ENCODE data around the gene ADAP1.
A peak's percentile ranks its signal among the peaks of the same experiment; 100 is the strongest.
"Not testable (repeated sequence)": the region's sequence is repeated elsewhere in the genome, so short reads cannot be mapped to it uniquely, and the experiment has no call there.

Gene ADAP1, protein sequence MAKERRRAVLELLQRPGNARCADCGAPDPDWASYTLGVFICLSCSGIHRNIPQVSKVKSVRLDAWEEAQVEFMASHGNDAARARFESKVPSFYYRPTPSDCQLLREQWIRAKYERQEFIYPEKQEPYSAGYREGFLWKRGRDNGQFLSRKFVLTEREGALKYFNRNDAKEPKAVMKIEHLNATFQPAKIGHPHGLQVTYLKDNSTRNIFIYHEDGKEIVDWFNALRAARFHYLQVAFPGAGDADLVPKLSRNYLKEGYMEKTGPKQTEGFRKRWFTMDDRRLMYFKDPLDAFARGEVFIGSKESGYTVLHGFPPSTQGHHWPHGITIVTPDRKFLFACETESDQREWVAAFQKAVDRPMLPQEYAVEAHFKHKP

DNA sequence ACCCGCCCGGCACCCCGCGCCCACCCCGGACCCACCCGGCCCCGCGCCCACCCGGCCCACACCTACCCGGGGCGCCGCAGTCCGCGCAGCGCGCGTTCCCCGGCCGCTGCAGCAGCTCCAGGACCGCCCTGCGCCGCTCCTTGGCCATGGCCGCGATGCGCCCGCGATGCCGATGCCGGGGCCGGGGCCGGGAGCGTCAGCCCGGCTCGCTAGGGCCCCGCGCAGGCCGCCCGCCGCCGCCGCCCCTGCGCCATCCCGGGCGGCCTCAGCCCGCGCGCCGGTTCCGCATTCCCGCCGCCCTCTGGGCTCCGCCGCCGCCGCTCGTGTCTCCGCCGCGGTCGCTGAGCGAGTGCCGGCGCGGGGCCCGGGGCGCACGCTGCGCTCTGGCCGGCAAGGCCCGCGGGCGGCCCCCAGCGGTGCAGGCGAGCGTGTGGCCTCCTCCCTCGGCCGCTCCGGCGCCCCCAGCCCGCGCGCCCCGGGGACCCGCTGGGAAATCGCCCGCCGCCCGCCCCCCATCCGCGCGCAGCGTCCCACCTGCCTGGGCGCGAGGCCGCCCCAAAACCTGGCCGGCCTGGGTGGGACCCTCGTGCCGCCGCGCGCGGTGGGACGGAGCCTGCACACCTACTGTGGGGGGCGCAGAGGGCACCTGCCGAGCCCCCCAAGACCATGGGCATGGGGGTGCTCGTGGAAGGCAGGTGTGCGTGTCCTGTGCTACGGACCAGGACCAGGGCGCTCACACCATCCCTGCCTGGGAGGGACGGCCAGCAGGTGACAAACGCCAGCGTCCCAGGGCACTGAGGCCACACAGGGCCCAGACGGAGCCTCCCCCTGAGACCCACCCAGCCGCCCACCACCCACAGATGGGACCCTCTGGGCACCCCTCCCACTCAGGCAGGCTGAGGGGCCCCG lies at the start of gene ADAP1:
ADAP1 (minus strand) TSS at position 351 of the 909 bp plus-strand sequence; CDS start at position 148, 203 bp downstream.
- DNase-seq (ENCODE audit: low read depth): no peak
- peak within 1 kb of the TSS; percentile 30 for H3K4me3 ChIP-seq (ENCODE audit: low read depth, low read length)

DNA sequence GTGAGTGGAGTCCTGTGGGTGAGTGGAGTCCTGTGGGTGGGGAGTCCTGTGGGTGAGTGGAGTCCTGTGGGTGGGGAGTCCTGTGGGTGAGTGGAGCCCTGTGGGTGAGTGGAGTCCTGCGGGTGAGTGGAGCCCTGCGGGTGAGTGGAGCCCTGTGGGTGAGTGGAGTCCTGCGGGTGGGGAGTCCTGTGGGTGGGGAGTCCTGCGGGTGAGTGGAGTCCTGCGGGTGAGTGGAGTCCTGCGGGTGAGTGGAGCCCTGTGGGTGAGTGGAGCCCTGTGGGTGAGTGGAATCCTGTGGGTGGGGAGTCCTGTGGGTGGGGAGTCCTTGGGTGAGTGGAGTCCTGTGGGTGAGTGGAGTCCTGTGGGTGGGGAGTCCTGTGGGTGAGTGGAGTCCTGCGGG lies 48.0 kb upstream of the ADAP1 start:
- DNase-seq (ENCODE audit: low read depth); H3K4me3 ChIP-seq (ENCODE audit: low read depth, low read length): not testable (repeated sequence)

DNA sequence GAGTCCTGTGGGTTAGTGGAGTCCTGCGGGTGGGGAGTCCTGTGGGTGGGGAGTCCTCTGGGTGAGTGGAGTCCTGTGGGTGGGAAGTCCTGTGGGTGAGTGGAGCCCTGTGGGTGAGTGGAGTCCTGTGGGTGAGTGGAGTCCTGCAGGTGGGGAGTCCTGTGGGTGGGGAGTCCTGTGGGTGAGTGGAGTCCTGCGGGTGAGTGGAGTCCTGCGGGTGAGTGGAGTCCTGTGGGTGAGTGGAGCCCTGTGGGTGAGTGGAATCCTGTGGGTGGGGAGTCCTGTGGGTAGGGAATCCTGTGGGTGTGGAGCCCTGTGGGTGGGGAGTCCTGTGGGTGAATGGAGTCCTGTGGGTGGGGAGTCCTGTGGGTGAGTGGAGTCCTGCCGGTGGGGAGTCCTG lies 47.5 kb upstream of the ADAP1 start:
- not testable (repeated sequence) for DNase-seq (ENCODE audit: low read depth)

DNA sequence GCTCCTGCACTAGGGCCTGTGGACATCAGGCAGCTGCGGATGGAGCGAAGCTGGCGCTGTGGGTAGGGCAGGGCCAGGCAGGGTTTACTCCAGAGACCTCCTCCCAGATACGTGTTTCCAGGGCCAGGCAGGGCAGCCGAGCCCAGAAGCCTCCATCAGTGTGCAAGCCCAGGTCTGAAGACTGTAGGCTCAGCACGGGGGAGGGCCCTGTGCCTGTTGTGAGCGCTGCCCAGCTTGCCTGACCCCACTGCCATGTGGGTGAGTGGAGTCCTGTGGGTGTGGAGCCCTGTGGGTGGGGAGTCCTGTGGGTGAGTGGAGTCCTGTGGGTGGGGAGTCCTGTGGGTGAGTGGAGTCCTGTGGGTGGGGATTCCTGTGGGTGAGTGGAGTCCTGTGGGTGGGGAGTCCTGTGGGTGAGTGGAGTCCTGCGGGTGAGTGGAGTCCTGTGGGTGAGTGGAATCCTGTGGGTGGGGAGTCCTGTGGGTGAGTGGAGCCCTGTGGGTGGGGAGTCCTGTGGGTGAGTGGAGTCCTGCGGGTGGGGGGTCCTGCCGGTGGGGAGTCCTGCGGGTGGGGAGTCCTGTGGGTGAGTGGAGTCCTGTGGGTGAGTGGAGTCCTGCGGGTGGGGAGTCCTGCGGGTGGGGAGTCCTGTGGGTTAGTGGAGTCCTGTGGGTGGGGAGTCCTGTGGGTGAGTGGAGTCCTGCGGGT lies 46.7 kb upstream of the ADAP1 start:
- not testable (repeated sequence) for DNase-seq (ENCODE audit: low read depth)

More for the DNA sequence above, 47.5 kb upstream of the ADAP1 start:
- not testable (repeated sequence) for H3K4me3 ChIP-seq (ENCODE audit: low read depth, low read length)

DNA sequence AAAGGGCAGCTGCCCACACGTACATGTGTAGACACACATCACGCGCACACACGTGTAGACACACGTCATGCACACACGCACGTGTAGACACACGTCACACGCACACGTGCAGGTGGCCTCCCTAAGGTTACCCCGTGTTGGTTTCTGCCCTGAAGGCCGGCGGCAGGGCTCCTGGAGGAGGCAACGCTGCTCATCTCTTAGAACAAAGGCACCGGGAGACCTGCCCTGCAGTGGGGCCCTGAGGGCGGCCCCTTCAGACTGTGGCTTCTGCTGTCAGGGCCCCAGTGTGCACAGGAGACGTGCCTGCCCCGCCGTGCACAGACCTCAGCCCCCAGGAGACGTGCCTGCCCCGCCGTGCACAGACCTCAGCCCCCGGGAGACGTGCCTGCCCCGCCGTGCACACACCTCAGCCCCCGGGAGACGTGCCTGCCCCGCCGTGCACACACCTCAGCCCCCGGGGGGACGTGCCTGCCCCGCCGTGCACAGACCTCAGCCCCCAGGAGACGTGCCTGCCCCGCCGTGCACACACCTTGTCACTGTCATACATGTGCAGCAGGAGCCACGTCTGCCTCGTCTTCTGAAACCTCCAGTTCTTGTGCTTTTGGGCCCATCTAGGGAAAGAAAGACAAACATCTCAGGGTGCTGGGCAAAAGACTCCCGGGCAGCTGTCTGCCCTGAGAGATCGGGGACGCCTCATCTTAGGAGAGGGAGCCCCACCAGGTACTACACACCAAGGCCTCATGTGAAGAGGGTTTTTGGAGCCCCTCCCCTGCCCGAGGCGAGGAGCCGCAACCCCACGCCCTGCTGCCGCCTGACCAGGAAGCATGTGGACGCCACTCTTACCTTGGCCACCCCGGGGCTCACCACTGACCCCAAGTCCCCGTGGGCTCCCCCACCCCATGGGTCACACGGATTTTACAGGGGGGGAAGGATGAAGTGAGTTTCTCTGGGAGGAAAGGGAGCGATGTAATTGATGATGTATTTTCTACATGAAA lies 45.8 kb upstream of the ADAP1 start:
- H3K4me3 ChIP-seq (ENCODE audit: low read depth, low read length): no peak overlapping the region
- DNase-seq (ENCODE audit: low read depth): no peak

More for the DNA sequence above, 46.7 kb upstream of the ADAP1 start:
- not testable (repeated sequence) for H3K4me3 ChIP-seq (ENCODE audit: low read depth, low read length)

DNA sequence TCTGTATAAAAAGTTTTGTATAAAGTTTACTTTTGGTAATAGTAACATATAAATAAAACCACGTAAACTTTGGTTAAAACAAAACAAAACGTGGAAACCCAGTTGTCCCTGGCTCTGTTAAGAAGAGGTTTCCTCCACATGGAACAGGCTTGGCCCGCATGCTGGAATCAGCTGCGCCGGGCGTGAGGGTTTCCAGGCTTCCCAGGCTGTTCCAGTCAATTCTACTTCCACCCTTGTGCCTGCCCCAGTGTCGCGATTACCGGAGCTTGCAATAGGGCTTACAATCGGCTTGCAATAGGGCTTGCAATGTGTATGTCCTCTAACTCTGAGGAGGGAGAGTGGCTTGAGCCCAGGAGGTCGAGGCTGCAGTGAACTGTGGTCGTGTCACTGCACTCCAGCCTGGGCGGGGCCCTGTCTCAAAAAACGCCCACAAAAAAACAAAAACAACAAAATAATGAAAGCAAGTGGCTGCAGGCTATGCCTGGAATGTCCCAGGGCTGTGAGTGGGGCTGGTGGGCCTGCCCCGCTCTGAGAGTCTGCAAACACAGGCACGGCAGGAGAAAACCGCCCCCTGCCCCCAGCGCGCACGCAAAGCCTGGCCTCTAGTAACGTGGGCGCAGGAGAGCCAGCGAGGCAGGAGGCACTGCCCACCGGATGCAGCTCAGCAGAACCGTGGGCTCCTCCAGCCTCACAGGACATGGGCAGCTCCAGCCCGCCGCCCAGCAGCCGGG lies 44.8 kb upstream of the ADAP1 start:
- H3K4me3 ChIP-seq (ENCODE audit: low read depth, low read length): no peak overlapping the region
- no peak for DNase-seq (ENCODE audit: low read depth)

DNA sequence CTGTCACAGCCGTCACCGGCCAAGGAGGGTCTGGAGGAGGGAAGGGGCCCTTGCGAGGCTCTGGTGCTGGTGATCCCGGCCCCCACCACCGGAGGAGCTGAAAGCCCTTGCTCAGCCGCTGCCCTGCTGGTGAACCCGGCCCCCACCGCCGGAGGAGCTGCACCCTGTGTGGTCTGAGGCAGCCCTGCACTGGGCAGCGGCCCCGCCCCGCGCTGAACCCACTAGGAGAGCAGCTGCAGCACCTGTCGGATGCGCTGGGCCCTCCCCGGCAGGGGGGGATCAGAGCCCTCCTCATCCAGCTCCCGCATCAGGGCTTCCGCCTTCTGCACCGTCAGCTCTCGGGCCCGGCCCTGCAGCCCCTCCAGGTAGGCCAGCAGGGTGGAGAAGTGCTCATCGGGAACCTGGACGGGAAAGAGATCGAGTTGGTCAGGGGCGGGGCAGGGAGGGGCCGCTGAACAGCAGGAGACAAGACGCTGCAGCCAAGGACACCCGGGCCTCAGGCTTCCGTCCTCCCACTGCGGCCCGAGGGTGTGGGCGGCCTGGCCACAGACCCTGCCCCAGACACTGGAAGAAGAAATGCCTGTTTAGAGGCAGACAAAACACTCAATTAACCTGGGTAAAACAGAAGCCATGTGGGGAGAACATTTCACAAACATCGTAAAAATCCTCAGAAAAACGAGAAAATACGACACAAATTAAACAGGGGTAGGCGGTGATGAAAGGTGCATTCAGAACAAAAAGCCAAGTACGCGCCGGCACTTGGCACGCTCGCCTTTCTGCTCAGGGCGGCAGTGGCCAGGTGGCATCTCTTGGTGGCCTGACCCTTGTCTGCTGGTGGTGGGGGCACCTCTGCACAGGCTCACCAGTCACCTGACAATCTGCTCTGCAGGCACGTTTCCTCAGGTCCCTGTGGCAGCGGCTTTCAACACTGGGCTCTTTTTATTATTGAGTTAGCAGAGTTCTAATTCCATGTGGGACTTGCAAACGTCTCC lies 43.2 kb upstream of the ADAP1 start:
- no peak overlapping the region for H3K4me3 ChIP-seq (ENCODE audit: low read depth, low read length)
- DNase-seq (ENCODE audit: low read depth): no peak

DNA sequence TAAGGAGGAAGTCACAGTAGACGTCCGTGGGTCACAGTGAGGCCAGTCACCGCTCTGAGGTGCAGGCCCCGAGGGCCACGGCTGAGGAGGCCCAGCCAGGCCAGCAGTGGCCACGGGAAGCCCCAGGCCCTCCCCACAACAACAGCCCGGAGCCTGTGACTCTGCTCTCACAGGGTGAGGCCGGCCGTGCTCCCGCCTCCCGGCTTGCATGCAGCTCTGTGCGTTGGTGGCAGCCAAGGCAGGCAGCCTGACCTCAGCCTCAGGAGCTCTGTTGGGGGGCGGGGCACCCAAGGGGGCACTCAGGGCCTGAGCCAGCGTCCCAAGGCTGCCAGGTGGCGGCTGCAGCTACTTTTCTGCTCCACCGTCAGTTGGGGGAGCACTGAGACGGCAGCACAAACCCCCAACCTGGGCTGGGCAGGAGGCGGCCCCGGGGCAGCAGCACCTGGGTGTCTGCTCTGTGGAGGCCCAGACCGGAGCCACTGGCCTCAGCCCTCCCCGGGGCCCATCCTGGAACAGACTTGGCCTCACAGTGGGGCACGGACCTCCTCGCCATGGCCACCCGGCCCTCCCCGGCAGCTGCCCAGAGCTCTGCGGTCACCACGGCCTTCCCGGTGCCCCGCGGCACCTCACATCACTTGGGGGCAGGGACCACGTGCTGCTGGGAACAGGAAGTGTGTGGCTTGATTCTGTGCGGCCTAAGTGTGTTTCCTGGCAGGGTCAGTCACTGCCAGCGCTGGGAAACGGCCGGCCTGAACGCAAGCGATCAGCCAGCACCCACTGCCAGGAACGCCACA lies 41.8 kb upstream of the ADAP1 start:
- H3K4me3 ChIP-seq (ENCODE audit: low read depth, low read length): no peak overlapping the region
- DNase-seq (ENCODE audit: low read depth): no peak

DNA sequence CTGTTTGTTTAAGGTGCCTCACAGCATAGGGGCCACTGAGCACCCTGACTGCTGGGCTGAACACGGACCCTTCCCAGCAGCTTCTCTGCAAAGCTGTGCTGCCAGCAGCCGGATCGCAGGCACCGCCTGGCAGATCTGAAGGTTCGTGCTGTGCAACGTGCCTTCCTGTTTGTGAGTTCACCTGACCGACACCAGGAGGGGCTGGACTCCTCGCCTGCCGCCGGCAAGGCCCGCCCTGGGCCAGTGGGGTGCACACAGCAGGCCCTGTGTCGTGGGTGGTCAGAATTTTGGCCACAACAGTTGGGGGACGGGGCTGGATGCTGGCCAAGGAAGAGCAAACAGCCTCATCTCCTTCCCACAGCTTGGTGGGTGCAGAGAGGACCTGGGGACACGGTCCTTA lies 41.1 kb upstream of the ADAP1 start:
- no peak overlapping the region for H3K4me3 ChIP-seq (ENCODE audit: low read depth, low read length)
- DNase-seq (ENCODE audit: low read depth): no peak

DNA sequence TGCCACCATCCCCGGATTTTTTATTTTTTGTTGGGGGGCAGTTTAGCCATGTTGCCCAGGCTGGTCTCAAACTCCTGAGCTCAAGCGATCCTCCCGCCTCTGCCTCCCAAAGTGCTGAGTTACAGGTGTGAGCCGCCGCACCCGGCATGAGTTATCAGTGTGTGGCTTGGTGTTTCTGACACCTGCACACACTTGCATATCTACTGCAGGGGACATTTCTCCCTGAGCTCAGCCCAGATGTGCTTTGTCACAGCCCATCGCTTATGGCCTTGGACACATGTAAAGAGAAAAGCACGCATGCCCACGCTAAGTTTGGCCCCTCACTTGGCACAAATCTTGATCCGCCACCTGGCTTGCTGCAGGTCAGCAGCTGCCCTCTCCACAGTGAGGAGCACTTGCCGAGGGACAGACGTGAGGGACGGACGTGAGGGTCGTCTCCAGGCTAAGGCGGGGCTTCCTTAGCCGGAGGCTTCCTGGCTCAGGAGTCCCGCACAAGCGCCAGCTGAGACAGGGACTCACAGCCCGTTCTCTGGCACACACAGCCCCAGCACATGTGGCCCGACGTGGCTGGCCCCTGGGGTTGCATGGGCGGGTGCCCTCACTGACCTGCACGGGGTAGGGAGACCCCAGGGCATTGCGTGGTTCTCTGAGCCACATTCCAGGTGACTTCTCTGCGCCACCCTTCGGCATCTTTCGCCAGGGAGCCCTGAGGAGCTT lies 40.3 kb upstream of the ADAP1 start:
- no peak overlapping the region for H3K4me3 ChIP-seq (ENCODE audit: low read depth, low read length)
- DNase-seq (ENCODE audit: low read depth): no peak

DNA sequence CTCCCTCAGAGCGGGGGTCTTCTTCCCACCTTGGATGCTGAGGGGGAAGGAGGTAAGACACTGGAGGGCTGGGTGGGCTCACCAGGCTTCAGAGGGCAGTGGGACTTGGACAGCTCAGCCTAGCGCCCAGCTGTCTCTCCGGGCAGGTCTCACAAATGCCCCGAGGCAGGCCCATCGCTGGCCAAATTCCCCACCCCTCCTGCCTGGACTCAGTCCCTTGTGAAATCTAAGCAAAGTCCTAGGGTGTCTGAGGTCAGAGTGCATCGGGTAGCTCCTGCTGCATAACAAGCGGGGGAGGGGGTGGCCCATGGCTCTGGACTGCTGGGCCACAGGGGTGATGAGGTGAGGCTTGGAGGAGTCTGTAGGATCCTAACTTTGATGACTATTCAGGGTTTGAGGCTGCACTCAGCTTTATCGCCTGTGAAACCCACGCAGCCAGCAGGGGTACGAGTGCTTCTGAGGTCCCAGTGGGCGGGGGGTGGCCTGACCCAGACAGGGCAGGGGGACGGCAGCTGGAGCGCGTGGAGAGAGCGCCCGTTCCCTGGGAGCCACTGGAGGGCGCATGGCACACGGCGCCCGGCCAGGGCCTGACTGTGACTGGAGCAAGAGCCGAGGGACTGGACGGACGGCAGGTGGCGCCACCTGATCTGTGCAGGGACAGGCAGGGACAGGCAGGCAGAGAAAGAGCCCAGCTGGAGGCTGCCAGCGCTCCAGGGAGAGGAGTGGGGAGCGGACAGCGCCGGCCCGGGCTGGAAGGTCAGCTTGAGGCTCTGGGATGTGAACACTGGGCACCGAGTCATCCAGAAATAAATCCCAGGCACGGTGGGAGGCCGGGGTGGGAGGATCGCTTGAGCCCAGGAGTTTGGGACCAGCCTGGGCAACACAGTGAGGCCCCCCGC lies 38.5 kb upstream of the ADAP1 start:
- DNase-seq (ENCODE audit: low read depth): peak; percentile 85
- H3K4me3 ChIP-seq (ENCODE audit: low read depth, low read length): no peak overlapping the region

DNA sequence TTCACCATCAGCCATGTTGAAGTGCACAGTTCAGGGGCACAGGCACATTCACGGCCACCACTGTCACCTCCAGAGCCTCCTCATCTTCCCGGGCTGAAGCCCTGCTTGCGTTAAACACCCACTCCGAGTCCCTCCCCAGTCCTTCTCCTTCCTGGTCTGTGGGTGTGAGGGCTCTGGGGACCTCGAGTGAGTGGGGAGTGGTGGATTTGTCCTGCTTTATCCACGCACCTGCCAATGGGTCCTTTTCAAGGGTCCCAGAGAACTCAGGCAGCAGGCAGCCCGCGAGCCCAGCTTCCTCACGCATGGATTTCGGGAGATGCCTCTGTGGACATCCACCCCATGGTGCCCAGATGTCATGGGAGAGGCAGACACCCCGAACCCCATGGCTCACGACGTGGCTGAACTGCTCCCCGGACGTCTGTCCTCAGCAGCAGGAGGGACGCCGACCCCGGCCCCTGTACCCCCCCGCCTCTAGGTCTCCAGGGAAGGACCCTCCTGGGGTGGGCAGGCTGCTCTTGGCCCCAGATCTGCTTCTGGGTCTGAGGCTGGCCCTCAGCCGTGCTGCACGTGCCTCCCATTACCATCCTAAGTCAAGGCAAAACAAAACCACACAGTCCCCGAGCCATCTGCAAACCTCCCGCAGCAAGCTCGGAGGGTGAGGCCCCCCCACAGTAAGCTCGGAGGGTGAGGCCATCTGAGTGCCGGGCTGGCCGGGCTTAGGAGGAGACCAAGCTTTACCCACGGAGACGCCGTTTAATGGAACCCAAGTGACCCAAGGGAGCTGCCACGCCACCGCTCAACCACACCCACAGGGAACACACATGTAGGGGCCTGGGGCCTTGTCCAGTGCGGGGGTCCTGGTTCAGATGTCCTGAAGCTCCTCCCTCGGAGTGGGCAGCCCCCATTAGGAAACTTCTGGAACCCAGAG lies 37.5 kb upstream of the ADAP1 start:
- DNase-seq (ENCODE audit: low read depth): no peak
- H3K4me3 ChIP-seq (ENCODE audit: low read depth, low read length): no peak overlapping the region

DNA sequence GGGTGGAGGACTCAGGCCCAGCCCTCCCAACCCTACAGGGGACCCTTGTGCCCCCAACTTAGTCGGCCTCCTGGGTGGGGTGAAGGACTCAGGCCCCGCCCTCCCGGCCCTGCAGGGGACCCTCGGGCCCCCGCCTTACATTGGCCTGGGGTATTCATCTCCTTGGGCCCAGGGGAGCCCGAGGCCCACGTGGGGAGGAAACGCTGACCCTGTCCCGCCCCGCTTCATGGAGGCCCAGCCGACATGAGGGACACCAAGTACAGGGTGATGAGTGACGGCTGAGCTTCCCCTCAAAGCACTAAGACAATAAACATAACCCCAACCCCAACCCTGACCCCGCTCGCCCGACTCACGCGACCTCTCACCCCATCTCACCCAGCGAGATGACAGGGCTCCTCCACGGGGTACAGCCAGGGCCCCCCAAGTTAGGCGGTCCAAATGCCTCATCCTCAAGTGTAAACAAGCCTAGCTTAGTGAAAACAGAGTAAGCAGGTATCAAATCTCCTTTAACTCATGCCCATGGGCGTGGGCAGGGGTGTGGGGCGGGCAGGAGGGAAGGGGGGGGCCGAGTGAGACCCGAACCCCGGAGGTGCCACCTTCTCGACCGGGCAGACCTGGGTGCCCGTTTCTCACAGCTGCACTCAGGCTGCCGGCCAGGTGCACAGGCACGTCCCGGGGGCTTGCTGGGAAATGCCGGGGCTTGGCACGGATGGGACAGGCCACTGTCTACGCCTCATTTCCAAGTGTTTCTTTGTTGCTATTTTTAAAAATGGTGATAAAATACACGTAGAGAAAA lies 36.7 kb upstream of the ADAP1 start:
- H3K4me3 ChIP-seq (ENCODE audit: low read depth, low read length): no peak overlapping the region
- no peak for DNase-seq (ENCODE audit: low read depth)

Data from skeletal muscle cell (primary cell).